Omental fat pad (tissue), 4 donors: ENCODE data around the gene MINAR2. TPM values are rescaled to one million over a fixed set of nuclear protein-coding genes. Genes with fewer than 3 reads are reported as not detected.

Experiments used
- ATAC-seq: fragments of 150-250 bp; one replicate; pipeline ENCODE4 v1.9.1; 2016; ENCODE audit warnings: mild to moderate bottlenecking, moderate library complexity; ENCODE audit not compliant: low FRiP score
- DNase-seq: peaks from one replicate; pipeline ENCODE4 v3.0.0-alpha.2; 2019; ENCODE audit warnings: low spot score
- CTCF ChIP-seq, 3 donors: fragments of 450-650 bp; IDR thresholded peaks; one replicate each; pipeline ENCODE4 v1.5.1; 2016 to 2017; ENCODE audit warnings: antibody characterized with exemption in 3 of 3, mild to moderate bottlenecking in 3 of 3, moderate library complexity in 2 of 3
- total RNA-seq, 4 donors: library from RNA; depleted of rRNA; stranded (reverse); fragments of >200 nt; gene quantifications; one replicate each; pipeline ENCODE4 v1.1.0, GENCODE V29; 2016

MINAR2 gene
- total RNA-seq, 4 donors from 2014 or later: not detected

- DNase-seq (no peak), ATAC-seq (no peak)
- TF ChIP-seq CTCF (IDR thresholded peaks at IDR 0.05): no peak
Observed at GRCh38 chr5:129807162-129807814, 59.4 kb downstream of the MINAR2 start.

Other genes with a start within 250 kb of the MINAR2 start
- 1 to 10 TPM; 3.1 to 6.9 (median 4.1) TPM for gene CHSY3, start 156.4 kb downstream of the MINAR2 start, total RNA-seq